Suppressor macrophage treated with lipopolysaccharide for 4 hours (primary cell): Measurements from ENCODE around the gene THAP12.
"Not testable (repeated sequence)": the region's sequence is repeated elsewhere in the genome, so short reads cannot be mapped to it uniquely, and the experiment has no call there.

Experiments
- DNase-seq: peaks from one replicate; pipeline ENCODE4 v3.0.0-alpha.2; 2020

Gene THAP12, protein sequence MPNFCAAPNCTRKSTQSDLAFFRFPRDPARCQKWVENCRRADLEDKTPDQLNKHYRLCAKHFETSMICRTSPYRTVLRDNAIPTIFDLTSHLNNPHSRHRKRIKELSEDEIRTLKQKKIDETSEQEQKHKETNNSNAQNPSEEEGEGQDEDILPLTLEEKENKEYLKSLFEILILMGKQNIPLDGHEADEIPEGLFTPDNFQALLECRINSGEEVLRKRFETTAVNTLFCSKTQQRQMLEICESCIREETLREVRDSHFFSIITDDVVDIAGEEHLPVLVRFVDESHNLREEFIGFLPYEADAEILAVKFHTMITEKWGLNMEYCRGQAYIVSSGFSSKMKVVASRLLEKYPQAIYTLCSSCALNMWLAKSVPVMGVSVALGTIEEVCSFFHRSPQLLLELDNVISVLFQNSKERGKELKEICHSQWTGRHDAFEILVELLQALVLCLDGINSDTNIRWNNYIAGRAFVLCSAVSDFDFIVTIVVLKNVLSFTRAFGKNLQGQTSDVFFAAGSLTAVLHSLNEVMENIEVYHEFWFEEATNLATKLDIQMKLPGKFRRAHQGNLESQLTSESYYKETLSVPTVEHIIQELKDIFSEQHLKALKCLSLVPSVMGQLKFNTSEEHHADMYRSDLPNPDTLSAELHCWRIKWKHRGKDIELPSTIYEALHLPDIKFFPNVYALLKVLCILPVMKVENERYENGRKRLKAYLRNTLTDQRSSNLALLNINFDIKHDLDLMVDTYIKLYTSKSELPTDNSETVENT

GRCh38 chr11:76380977-76381719 is at the start of gene THAP12, which contains the start of gene GVQW3:
Gene THAP12, minus strand, starts transcription at chr11:76381132. Its CDS starts 296 bp downstream, at chr11:76380836.
Gene GVQW3, plus strand, starts transcription at chr11:76381323. Its CDS starts 506 bp downstream, at chr11:76381829.
- peak; percentile 100 for DNase-seq

DNA sequence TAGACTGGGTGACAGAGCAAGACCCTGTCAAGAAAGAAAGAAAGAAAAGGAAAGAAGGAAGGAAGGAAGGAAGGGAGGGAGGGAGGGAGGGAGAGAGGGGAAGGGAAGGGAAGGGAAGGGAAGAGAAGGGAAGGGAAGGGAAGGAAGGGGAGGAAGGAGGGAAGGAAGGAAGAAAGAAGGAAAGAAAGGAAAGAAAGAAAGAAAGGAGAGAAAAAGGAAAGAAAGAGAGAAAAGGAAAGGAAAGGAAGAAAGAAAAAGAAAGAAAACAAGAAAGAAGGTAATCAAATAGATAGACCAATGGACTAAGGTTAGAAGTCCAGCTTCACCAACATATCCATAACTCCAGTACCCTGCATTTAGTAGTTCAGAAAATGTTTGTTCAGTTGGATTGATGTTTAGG is 45.7 kb upstream of the THAP12 start:
- DNase-seq: no peak

GRCh38 chr11:76424891-76425290 is 44.0 kb upstream of the THAP12 start:
- DNase-seq: no peak

GRCh38 chr11:76424379-76424778 is 43.4 kb upstream of the THAP12 start:
- DNase-seq: no peak

DNA sequence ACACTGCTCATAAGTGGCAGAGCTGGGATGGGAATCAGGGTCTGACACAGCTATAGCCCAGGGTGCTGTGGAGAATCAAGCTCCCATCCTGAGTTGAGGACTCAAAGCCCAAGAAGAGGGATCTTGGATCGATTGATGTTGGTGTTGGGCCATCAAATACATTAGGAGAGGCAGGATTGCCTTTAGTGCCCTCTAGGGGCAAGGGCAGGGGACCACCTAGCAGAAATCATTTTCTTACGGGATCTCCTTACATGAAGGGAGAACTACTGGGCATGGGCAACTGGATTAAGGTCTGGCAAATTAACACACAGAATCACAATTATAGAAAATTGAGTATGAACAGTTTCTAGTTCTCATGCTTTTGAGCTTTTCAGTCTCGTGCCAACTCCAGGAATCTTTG is 39.0 kb upstream of the THAP12 start:
- DNase-seq: peak; percentile 37

DNA sequence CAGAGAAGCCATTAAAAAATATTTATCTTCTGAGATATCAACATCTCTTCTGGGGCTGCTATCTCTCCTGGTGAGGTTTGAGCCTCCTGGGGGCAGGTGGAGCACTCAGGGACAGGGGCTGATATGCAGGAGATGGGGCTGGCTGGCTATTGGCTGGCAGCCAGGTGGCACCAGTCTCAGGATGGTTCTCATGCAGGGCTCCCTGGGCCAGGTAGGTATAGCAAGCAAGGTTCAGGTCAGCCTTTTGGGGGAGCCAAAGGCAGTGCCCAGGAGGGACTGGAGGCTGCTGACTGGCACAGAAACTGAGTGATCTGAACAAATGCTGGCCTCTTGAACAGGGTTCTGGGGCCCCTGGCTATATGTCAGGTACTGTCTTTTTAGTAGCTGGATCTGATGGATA is 34.1 kb upstream of the THAP12 start:
- no peak for DNase-seq

DNA sequence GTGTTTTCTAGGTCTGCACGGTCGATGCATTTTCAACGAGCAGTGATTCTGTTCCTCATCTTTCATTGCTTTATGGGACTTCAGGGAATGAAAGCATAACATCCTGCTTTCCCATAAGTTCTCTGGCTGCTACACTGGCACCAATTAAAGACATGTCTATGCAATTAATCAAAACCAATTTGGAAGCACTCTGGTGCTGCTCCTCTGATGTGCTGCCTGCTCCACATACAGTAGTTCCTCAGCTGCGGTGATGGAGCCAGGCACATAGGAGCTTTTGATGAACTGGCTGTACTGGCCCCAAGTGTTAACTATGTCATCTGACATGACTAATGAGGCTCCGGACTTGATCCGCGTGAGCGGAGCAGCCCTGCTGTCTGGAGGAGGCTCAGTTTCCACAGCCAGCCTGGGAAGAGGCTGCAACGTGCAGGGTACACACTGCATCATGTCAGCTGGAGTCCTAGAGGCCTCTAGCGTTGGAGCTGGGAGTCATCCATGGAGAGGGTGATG is 30.0 kb upstream of the THAP12 start:
- DNase-seq: no peak

DNA sequence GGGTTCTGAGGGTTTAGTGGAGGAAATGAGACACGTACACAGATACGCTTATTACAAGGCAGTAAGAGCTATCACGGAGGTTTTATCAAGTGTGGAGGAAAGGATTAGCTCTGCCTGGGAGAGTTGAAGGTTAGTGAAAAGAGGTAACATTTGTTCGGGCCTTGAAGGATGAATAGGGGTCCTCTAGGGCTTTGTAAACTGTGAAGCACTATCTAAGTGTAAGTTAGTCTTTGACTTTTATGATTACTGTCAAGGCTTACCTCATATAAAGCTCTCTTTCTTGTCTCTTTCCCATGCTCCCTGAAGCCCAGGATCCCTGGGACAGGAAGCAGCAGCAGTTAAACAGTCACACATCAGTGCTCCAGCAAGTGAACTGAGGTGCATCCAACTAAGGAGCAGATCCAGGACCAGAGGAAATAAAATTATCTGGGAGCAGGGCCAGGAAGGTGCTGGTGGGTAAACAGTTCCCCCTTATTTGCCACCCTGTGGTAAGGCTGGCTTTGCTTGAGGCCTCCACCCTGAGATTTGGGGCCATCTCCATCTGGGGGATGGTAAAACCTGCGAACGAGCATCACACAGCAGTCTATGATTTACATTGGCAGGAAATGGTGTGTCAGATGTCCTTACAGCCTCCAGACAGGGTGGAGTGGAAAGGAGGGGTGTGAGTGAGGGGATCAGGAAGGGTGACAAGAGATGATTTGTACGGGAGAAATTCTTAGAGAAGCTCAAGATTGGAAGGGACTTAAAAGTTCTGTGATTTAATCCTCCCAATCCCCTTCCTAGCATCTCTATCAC is 27.4 kb upstream of the THAP12 start:
- no peak for DNase-seq

- no peak for DNase-seq
Measured at GRCh38 chr11:76406359-76406758, 25.4 kb upstream of the THAP12 start.

GRCh38 chr11:76401484-76401883 is 20.6 kb upstream of the THAP12 start:
- not testable (repeated sequence) for DNase-seq

DNA sequence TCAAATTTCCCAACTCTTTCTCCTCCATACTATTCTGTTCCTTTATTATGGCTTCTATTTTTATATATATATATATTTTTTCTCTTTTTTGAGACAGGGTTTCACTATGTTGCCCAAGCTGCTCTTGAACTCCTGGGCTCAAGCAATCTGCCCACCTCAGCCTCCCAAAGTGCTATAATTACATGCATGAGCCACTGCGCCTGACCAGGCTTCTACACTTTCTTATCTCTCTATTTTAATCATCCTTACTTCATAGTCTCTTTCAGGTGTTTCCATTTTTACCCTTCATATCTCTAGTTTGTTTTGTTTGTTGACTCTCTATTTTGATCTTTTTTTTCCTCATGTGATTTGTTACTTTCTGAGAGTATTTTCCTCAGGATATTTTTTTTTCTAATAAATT is 20.0 kb upstream of the THAP12 start:
- DNase-seq: no peak

DNA sequence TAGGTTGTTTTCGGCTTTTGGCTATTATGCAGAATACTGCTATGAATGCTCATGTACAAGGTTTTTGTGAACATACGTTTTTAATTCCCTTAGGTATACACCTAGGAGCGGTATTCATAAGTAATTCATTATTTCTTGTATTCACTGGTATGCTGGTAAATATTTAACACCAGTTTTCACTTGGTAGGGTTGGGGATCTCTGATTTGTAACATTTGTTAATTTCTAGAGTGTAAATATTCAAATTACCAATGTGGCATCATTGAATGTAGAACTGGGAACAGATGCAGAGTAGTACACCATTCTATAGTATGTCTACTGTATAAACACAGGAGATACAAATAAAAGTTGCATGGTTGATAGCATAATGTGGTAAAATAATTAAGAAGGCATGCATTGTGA is 16.5 kb upstream of the THAP12 start:
- no peak for DNase-seq

GRCh38 chr11:76395296-76395695 is 14.4 kb upstream of the THAP12 start:
- no peak for DNase-seq

GRCh38 chr11:76394411-76394810 is 13.5 kb upstream of the THAP12 start:
- no peak for DNase-seq

DNA sequence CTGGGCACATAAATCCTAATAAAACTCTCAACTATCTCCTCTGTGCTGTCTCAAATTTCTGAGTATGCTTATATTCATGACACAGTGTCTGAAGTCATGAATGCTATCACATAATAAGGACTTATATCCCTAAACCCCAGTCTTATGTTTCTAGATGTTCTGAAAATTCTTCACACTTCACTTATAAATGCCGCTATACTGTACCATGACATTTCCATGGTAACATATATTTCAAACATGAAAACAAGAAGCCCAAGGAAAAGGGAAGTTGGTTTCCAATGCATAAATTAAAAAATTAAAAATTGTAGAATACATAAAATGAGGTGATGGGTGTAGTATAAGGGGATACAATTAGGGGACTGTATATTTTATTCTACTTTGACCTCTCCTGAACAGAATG is 11.9 kb upstream of the THAP12 start:
- no peak for DNase-seq

GRCh38 chr11:76391811-76392475 is 11.0 kb upstream of the THAP12 start:
- no peak for DNase-seq

GRCh38 chr11:76391021-76391420 is 10.1 kb upstream of the THAP12 start:
- no peak for DNase-seq

GRCh38 chr11:76388408-76388807 is 7.5 kb upstream of the THAP12 start:
- DNase-seq: no peak

GRCh38 chr11:76385903-76386302 is 5.0 kb upstream of the THAP12 start:
- no peak for DNase-seq

DNA sequence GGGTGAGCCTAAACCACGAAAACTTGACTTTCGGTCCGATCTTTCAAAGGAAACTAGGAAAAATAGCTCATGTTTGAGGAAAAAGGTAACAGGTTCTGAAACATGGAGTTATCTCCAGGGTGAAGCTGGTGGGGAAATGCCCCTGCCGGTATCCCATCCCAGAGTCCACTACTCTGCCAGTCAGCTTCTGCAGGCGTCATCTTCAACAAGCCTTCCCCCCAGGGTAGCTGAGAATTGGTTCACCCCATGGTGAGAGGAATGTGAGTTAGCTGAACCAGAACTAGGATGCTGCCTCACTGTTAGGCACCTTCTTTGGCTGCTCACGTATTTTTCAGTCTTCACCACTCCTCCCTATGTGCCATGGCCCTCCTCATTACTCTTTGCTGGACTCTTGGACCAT is 1.3 kb upstream of the THAP12 start:
- DNase-seq: no peak

DNA sequence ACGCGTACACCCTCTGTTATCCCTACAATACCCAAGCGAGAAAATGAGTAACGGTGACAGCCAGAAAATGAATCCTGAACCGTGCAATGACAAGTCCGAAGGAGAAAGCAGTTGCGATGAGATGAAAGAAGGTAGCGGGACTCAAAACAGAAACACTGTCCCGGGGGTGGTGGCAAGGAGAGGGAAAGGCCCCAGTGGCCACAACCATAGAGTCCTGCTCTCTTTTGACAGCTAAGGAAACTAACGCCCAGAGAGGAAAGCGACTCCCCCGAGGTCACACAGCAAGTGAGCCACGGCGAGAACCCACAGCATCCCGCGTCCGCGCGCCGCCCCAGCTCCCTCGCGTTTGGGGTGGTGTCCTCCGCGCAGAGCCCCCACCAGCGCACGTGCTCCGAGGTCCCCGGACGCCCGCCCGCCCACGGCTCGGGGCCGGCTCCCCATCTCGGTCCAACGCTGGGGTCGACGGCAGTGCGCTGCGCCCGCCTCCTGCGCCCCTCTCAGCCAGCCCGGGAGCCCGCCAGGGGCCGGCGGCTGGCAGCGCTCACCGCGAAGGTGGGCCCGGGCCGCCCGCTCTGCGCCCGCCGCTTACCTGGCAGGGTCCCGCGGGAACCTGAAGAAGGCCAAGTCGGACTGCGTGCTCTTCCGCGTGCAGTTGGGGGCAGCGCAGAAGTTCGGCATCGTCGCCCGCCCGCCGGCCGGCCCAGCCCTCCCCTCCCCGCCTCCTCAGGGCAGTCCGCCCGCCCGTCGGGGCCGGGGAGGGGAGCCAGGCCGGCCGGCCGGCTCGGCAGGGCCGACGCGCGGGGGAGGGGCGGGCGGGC is 564 bp downstream of the THAP12 start:
- DNase-seq: peak; percentile 51
